ENCODE measurements around the gene TXK. TPM values are rescaled to one million over a fixed set of nuclear protein-coding genes. Genes with fewer than 3 reads are reported as not detected.

TXK gene
- total and polyA plus RNA-seq, 2 of the 13 experiments (the other 11 are each of a cell fraction or from before 2014, with no cell fraction given), result not detected

GRCh38 chr4:48021100-48021499 is 113.0 kb downstream of the TXK start:
- Histone ChIP-seq H3K27ac (ENCODE audit: extremely low read length, insufficient read depth, low read length) (no peak overlapping the region), H3K27me3 (ENCODE audit: control insufficient read depth in 1 of 2, insufficient read depth in 2 of 2, low read length in 2 of 2) (no peaks in the 10 kb centered on the region; a peak in 1 of 5 replicates), H4K20me1 (ENCODE audit: insufficient read depth, low read length) (no peaks in the 10 kb centered on the region), H2AFZ (ENCODE audit: low read length) (no peak overlapping the region), H3K79me2 (ENCODE audit: insufficient read depth, low read length) (no peaks in the 10 kb centered on the region), H3K36me3 (replicated peaks in 1 of 2; ENCODE audit: control insufficient read depth in 1 of 2, insufficient read depth in 2 of 2, low read length in 2 of 2) (peaks cover 1 to 7% of the 10 kb centered on the region in 2 experiments; a peak in 3 of 5 replicates), H3K9me3 (ENCODE audit: low read length) (no peaks in the 10 kb centered on the region), H3K4me2 (ENCODE audit: low read depth, low read length) (no peak overlapping the region), H3K4me3 (replicated peaks in 1 of 3; ENCODE audit: insufficient read depth in 1 of 3, low read depth in 2 of 3, low read length in 3 of 3) (no peak overlapping the region), H3K4me1 (ENCODE audit: insufficient read depth, low read length) (peaks cover 5% of the 10 kb centered on the region; the same call in 1 of the 2 replicates), H3K9ac (ENCODE audit: insufficient read depth, low read depth, low read length) (no peak overlapping the region)
- ChIA-PET CTCF (ENCODE audit: low intra/inter-chr PET ratio, low total read pairs) (no interaction called here), POLR2A (no interaction called here)
- FAIRE-seq (no peak), DNase-seq (ENCODE audit: low spot score) (no peak), ATAC-seq (no peak)
- intact Hi-C loops (cut with micrococcal nuclease; ENCODE audit: unreplicated experiment) (no loop called here), in situ Hi-C loops (cut with HindIII; ENCODE audit: extremely low pct_ligation_motif_present, low pct_unique_long_range_greater_than_20kb) (no loop called here)
- TF ChIP-seq SOX5 (CRISPR knock-in tag; IDR thresholded peaks at IDR 0.05; ENCODE audit: borderline replicate concordance), result no peak
- no peak for TF ChIP-seq ZNF839 (CRISPR knock-in tag; IDR thresholded peaks at IDR 0.05; ENCODE audit: borderline replicate concordance)
- no peak for TF ChIP-seq PCBP2 (optimal IDR thresholded peaks at IDR 0.05; ENCODE audit: low read depth, low read length, poor library complexity, severe bottlenecking)
- no peak for TF ChIP-seq AFF4 (CRISPR knock-in tag; IDR thresholded peaks at IDR 0.05)
- TF ChIP-seq PHF21A (CRISPR knock-in tag; IDR thresholded peaks at IDR 0.05), result no peak
- TF ChIP-seq ZNF362 (CRISPR knock-in tag; IDR thresholded peaks at IDR 0.05; ENCODE audit: borderline replicate concordance), result no peak
- 49% methylated on average over 1 of the region's 1 CpG for WGBS (ENCODE audit: low lambda C conversion rate)
- BruUV-seq (replicated peaks), result no TSS peak

Data from HepG2 (cell line).